ENCODE results near the gene TXNRD1. TPM values are rescaled to one million over a fixed set of nuclear protein-coding genes. Genes with fewer than 3 reads are reported as not detected.
A peak's percentile ranks its signal among the peaks of the same experiment; 100 is the strongest.

Gene TXNRD1
- total RNA-seq (2021; fragmentation: NEBNext Ultra II Directional; extraction: Animal tissue kit (Norgen Biotek cat#: 25700)) (120 and 127 TPM in 2 replicates), polyA plus RNA-seq (2011; rRNA removed) (56.8 and 70.6 TPM in 2 replicates), polyA minus RNA-seq (2011; rRNA and poly(A)+ RNA removed) (256 and 340 TPM in 2 replicates)
- 89.5 TPM for polyA plus RNA-seq (2011; cell fraction: cytosol; rRNA removed)
- polyA plus RNA-seq (2011; cell fraction: nucleus; rRNA removed), result 112 TPM
- 82.0 to 110 TPM (median 92.9 TPM) in 4 replicates for polyA plus RNA-seq (2012, experiment 1 of 2)
- polyA plus RNA-seq (2012, experiment 2 of 2), result 9.3 TPM
- 62.9 TPM for polyA plus RNA-seq (2013, experiment 1 of 2)
- 66.1 TPM for polyA plus RNA-seq (2013, experiment 2 of 2)
- 47.9 TPM for polyA minus RNA-seq (2011; cell fraction: cytosol; rRNA and poly(A)+ RNA removed)
- 122 TPM for polyA minus RNA-seq (2011; cell fraction: nucleus; rRNA and poly(A)+ RNA removed)
- long read RNA-seq, experiment 1, transcript TXNRD1-205 (15 exons, 3,930 nt), result major isoform, 10 of 111 reads
- long read RNA-seq, experiment 1, transcript TXNRD1-207 (3 exons, 572 nt), result minor isoform, 7 of 111 reads
- long read RNA-seq, experiment 1, partial matches to known transcripts, result 37 of 111 reads
- long read RNA-seq, experiment 1, other reads (novel, unspliced or antisense), result 56 of 111 reads
- long read RNA-seq, experiment 2, transcript TXNRD1-205 (15 exons, 3,930 nt), result major isoform, 7 of 21 reads
- long read RNA-seq, experiment 2, partial matches to known transcripts, result 6 of 21 reads
- long read RNA-seq, experiment 2, other reads (novel, unspliced or antisense), result 6 of 21 reads

GRCh38 chr12:104215638-104216297 is at the start of gene TXNRD1:
TXNRD1 (plus strand) TSS chr12:104215779; CDS start chr12:104215803, 24 bp downstream.
- H3K27me3 ChIP-seq (replicated peaks in 1 of 4; ENCODE audit: control insufficient read depth in 3 of 4, extremely low read depth in 1 of 4, insufficient read depth in 3 of 4, low read length in 3 of 4), result peaks cover 0 to 12% (median 10%) of the 10 kb centered on the region in 4 experiments; a peak in 6 of 7 replicates
- H3K56ac ChIP-seq (replicated peaks; ENCODE audit: insufficient read length, low read depth, low read length), result peak within 1 kb of the TSS; percentile 60
- ChIA-PET POLR2A (ENCODE audit: partially characterized antibody) (interaction anchor here (0.7 to 2.2 kb wide), 5 partner anchors 10 to 80 kb away, joined by 4 to 14 read pairs (median 5); partner anchors contain the start of gene NFYB), CTCF (ENCODE audit: partially characterized antibody) (interaction anchor here (0.6 to 2.0 kb wide), 9 partner anchors 9 to 1787 kb away, joined by 3 to 11 read pairs (median 3); no protein-coding TSS in a partner anchor)
- no peak within 1 kb of the TSS for H3K27ac ChIP-seq (ENCODE audit: low read depth, low read length)
- no peak within 1 kb of the TSS for H2AK5ac ChIP-seq (ENCODE audit: low read depth, low read length)
- no peak within 1 kb of the TSS for H2BK20ac ChIP-seq (ENCODE audit: low read length)
- peak within 1 kb of the TSS; percentile 45 to 68 (median 56) for H3K4me3 ChIP-seq (ENCODE audit: extremely low read depth in 1 of 4, insufficient read depth in 2 of 4, low read depth in 3 of 4, low read length in 4 of 4)
- H3K23ac ChIP-seq (ENCODE audit: insufficient read length), result no peak within 1 kb of the TSS
- peak within 1 kb of the TSS; percentile 75 for H4K5ac ChIP-seq (ENCODE audit: insufficient read length, low read depth, low read length)
- no peak within 1 kb of the TSS for H3K14ac ChIP-seq (ENCODE audit: insufficient read length)
- FAIRE-seq (no peak), DNase-seq (ENCODE audit: low read depth in 1 of 2, low spot score in 2 of 2) (peak; percentile 64 to 90)
- peak within 1 kb of the TSS; percentile 68 to 72 for H3K4me2 ChIP-seq (ENCODE audit: insufficient read depth in 1 of 2, low read depth in 2 of 2, low read length in 2 of 2)
- no peak within 1 kb of the TSS for H2BK12ac ChIP-seq (ENCODE audit: low read depth, low read length)
- no peaks in the 10 kb centered on the region for H3K79me2 ChIP-seq (ENCODE audit: control insufficient read depth in 1 of 2, insufficient read depth in 2 of 2, low read length in 2 of 2)
- H4K8ac ChIP-seq (ENCODE audit: extremely low read depth, insufficient read depth, low read length), result peak within 1 kb of the TSS; percentile 97
- H3K18ac ChIP-seq (ENCODE audit: extremely low read depth, low read length), result peak within 1 kb of the TSS; percentile 48
- no peaks in the 10 kb centered on the region for H3K4me1 ChIP-seq (replicated peaks in 1 of 4; ENCODE audit: control insufficient read depth in 3 of 4, insufficient read depth in 4 of 4, low read length in 3 of 4)
- H3K4ac ChIP-seq (replicated peaks; ENCODE audit: insufficient read length, low read depth, low read length), result no peak within 1 kb of the TSS
- H2BK5ac ChIP-seq (ENCODE audit: low read depth, low read length), result no peak within 1 kb of the TSS
- H3K9ac ChIP-seq (replicated peaks in 1 of 4; ENCODE audit: extremely low read depth in 1 of 4, low read depth in 3 of 4, low read length in 3 of 4), result peak within 1 kb of the TSS in 3 of 4 experiments; percentile 50 to 58 (median 54); a peak in 5 of 7 replicates
- no peaks in the 10 kb centered on the region; the same call in 1 of the 2 replicates for H3K23me2 ChIP-seq (ENCODE audit: low read depth, low read length)
- no peak within 1 kb of the TSS for H2BK15ac ChIP-seq (ENCODE audit: low read length)
- H4K91ac ChIP-seq (replicated peaks; ENCODE audit: insufficient read length, low read length), result no peak within 1 kb of the TSS
- no peaks in the 10 kb centered on the region for H3K9me3 ChIP-seq (ENCODE audit: insufficient read depth in 2 of 2, low read depth in 1 of 2, low read length in 1 of 2)
- peak within 1 kb of the TSS; percentile 91 for H2AFZ ChIP-seq (ENCODE audit: low read length)
- peak within 1 kb of the TSS; percentile 78 for H2BK120ac ChIP-seq (replicated peaks; ENCODE audit: low read depth, low read length)
- WGBS, 2 experiments (ENCODE audit: extremely low coverage in 1 of 2, insufficient coverage in 1 of 2, insufficient read length in 1 of 2, insufficient replicate concordance in 2 of 2, low coverage in 1 of 2, low lambda C conversion rate in 2 of 2, missing lambda C conversion rate in 1 of 2), result 3% methylated on average over 36 of the region's 71 CpGs; no CpG with 5 or more reads in 1 of the 2 experiments
- H4K20me1 ChIP-seq (replicated peaks in 1 of 2; ENCODE audit: control insufficient read depth in 1 of 2, insufficient read depth in 2 of 2, low read length in 2 of 2), result no peaks in the 10 kb centered on the region
- H3K79me1 ChIP-seq (ENCODE audit: low read depth, low read length), result no peaks in the 10 kb centered on the region
- H3K36me3 ChIP-seq (ENCODE audit: control insufficient read depth in 2 of 4, insufficient read depth in 4 of 4, low read length in 3 of 4), result no peaks in the 10 kb centered on the region
- TF ChIP-seq CHD1 (IDR thresholded peaks at IDR 0.05; ENCODE audit: low read depth, low read length) (no peak), CBX5 (IDR thresholded peaks at IDR 0.05; ENCODE audit: low read depth, low read length) (no peak), POU5F1 (IDR thresholded peaks at IDR 0.05; ENCODE audit: low read depth, low read length) (no peak), KDM1A (IDR thresholded peaks at IDR 0.05; ENCODE audit: borderline replicate concordance, low read length) (no peak), EP300 (IDR thresholded peaks at IDR 0.05; ENCODE audit: borderline replicate concordance in 1 of 2, low read depth in 2 of 2, low read length in 2 of 2) (no peak), HDAC2 (IDR thresholded peaks at IDR 0.05; ENCODE audit: borderline replicate concordance in 1 of 2, low read depth in 2 of 2, low read length in 2 of 2) (no peak), TEAD4 (IDR thresholded peaks at IDR 0.05; ENCODE audit: low read depth, low read length) (no peak), SP4 (IDR thresholded peaks at IDR 0.05; ENCODE audit: low read length) (no peak), ASH2L (IDR thresholded peaks at IDR 0.05; ENCODE audit: low read length) (peak; percentile 83)

Data from H1 (cell line).